Calu3 (cell line): ENCODE data around the gene LOXL4. TPM values are rescaled to one million over a fixed set of nuclear protein-coding genes. Genes with fewer than 3 reads are reported as not detected.

ENCODE experiments used
- BruUV-seq: library from RNA; stranded (reverse); fragments of 400-500 nt; replicated peaks from 2 replicates; lab custom pipeline; 2021; lab: Mats Ljungman, UMichigan
- CTCF ChIA-PET: fragments of 300-600 bp; sonication (Branson Sonifier 250); formaldehyde crosslinking; loops from one replicate; lab custom pipeline; 2022; ENCODE audit warnings: antibody characterized with exemption; lab: Charles Lee
- DNase-seq: peaks from one replicate; pipeline ENCODE4 v3.0.0; 2022
- H3K27ac Mint-ChIP-seq: one replicate; pipeline ENCODE4 v1.8.0; 2022; ENCODE audit warnings: mixed read lengths; ENCODE audit not compliant: unreplicated experiment
- H3K27me3 Mint-ChIP-seq: one replicate; pipeline ENCODE4 v1.8.0; 2022; ENCODE audit warnings: mixed read lengths; ENCODE audit not compliant: unreplicated experiment
- H3K36me3 Mint-ChIP-seq: one replicate; pipeline ENCODE4 v1.8.0; 2022; ENCODE audit warnings: mild to moderate bottlenecking, moderate library complexity, mixed read lengths; ENCODE audit not compliant: insufficient read depth, unreplicated experiment
- H3K4me1 Mint-ChIP-seq: one replicate; pipeline ENCODE4 v1.8.0; 2022; ENCODE audit warnings: mild to moderate bottlenecking, low read depth, mixed read lengths; ENCODE audit not compliant: unreplicated experiment
- H3K4me3 Mint-ChIP-seq: one replicate; pipeline ENCODE4 v1.8.0; 2022; ENCODE audit warnings: mild to moderate bottlenecking, low read depth, moderate library complexity, mixed read lengths; ENCODE audit not compliant: unreplicated experiment
- H3K9me3 Mint-ChIP-seq: one replicate; pipeline ENCODE4 v1.8.0; 2022; ENCODE audit warnings: low read depth, mixed read lengths; ENCODE audit not compliant: unreplicated experiment
- CTCF ChIP-seq: fragments of 200-600 bp; IDR thresholded peaks from one replicate; pipeline ENCODE4 v1.8.0; 2022; ENCODE audit warnings: antibody characterized with exemption; ENCODE audit not compliant: unreplicated experiment
- intact Hi-C: fragments of 100-400 bp; cut with micrococcal nuclease; formaldehyde crosslinking; loops from one replicate; pipeline ENCODE4 v1.10.0; 2022; ENCODE audit not compliant: unreplicated experiment
- total RNA-seq: library from RNA; stranded (reverse); gene quantifications from 2 replicates; pipeline ENCODE4 v1.2.3, GENCODE V29; 2022

LOXL4 gene
- total RNA-seq, 1 experiment from 2014 or later: 2.2 TPM

- H3K4me1 Mint-ChIP-seq: no peaks in the 10 kb centered on the region
- H3K27me3 Mint-ChIP-seq: no peaks in the 10 kb centered on the region
- intact Hi-C loops: no loop called here
- CTCF ChIA-PET: no interaction called here
- no peak overlapping the region for H3K27ac Mint-ChIP-seq
- H3K36me3 Mint-ChIP-seq: peaks cover 4% of the 10 kb centered on the region
- TF ChIP-seq CTCF: no peak
- no peak overlapping the region for H3K4me3 Mint-ChIP-seq
- no peak for DNase-seq
- BruUV-seq: no TSS peak
- no peaks in the 10 kb centered on the region for H3K9me3 Mint-ChIP-seq
These were observed 14.5 kb downstream of the LOXL4 start for GRCh38 chr10:98253499-98253898.

- no peak overlapping the region for H3K4me3 Mint-ChIP-seq
- DNase-seq: no peak
- intact Hi-C loops: no loop called here
- no peaks in the 10 kb centered on the region for H3K4me1 Mint-ChIP-seq
- H3K27ac Mint-ChIP-seq: no peak overlapping the region
- no peaks in the 10 kb centered on the region for H3K9me3 Mint-ChIP-seq
- H3K27me3 Mint-ChIP-seq: no peaks in the 10 kb centered on the region
- CTCF ChIA-PET: no interaction called here
- peaks cover 4% of the 10 kb centered on the region for H3K36me3 Mint-ChIP-seq
- no peak for TF ChIP-seq CTCF
- no TSS peak for BruUV-seq
These were observed 15.5 kb downstream of the LOXL4 start for GRCh38 chr10:98252464-98252863.

GRCh38 chr10:98251399-98251798, 16.6 kb downstream of the LOXL4 start:
- H3K27ac Mint-ChIP-seq: no peak overlapping the region
- no peak overlapping the region for H3K4me3 Mint-ChIP-seq
- no peaks in the 10 kb centered on the region for H3K4me1 Mint-ChIP-seq
- TF ChIP-seq CTCF: no peak
- BruUV-seq: no TSS peak
- intact Hi-C loops: no loop called here
- no peak for DNase-seq
- H3K36me3 Mint-ChIP-seq: peaks cover 4% of the 10 kb centered on the region
- no peaks in the 10 kb centered on the region for H3K9me3 Mint-ChIP-seq
- H3K27me3 Mint-ChIP-seq: no peaks in the 10 kb centered on the region
- CTCF ChIA-PET: no interaction called here

- BruUV-seq: no TSS peak
- H3K27ac Mint-ChIP-seq: no peak overlapping the region
- CTCF ChIA-PET: no interaction called here
These were observed 18.9 kb downstream of the LOXL4 start for GRCh38 chr10:98249134-98249533.

More at GRCh38 chr10:98249134-98249533, 18.9 kb downstream of the LOXL4 start:
- intact Hi-C loops: no loop called here
- Mint-ChIP-seq H3K4me1 (no peaks in the 10 kb centered on the region), H3K9me3 (no peaks in the 10 kb centered on the region), H3K36me3 (no peaks in the 10 kb centered on the region), H3K4me3 (no peak overlapping the region), H3K27me3 (no peaks in the 10 kb centered on the region)
- DNase-seq: no peak
- no peak for TF ChIP-seq CTCF
